ENCODE measurements around the gene ZNF44. TPM values are rescaled to one million over a fixed set of nuclear protein-coding genes. Genes with fewer than 3 reads are reported as not detected.

ZNF44 gene
- 3.2 and 5.1 TPM in 2 replicates for total RNA-seq

GRCh38 chr19:12294249-12295158, at the start of gene ZNF44:
TSS of gene ZNF44 (minus strand) at chr19:12294883. CDS start at chr19:12294694, 189 bp downstream.

GRCh38 chr19:12333162-12334159, 38.8 kb upstream of the ZNF44 start, which contains the start of gene ZNF563:
TSS of gene ZNF563 (minus strand) at chr19:12333633. CDS start at chr19:12333482, 151 bp downstream.

Other genes starting within 250 kb of the ZNF44 start
- gene ZNF878, start 241.9 kb downstream of the ZNF44 start, total RNA-seq: 0.30 TPM in 1 of 2 replicates, not detected in the other
- gene ZNF844, start 230.2 kb downstream of the ZNF44 start, total RNA-seq: 0.30 and 0.78 TPM in 2 replicates
- 0.61 and 3.0 TPM in 2 replicates for gene ZNF20, start 154.5 kb downstream of the ZNF44 start, total RNA-seq
- gene ZNF625, start 138.1 kb downstream of the ZNF44 start, total RNA-seq: 1.7 and 3.1 TPM in 2 replicates
- gene ZNF136, start 131.8 kb downstream of the ZNF44 start, total RNA-seq: 1.8 and 2.7 TPM in 2 replicates
- 2.5 and 4.5 TPM in 2 replicates for gene ZNF563, start 38.8 kb upstream of the ZNF44 start, total RNA-seq
- gene ZNF442, start 70.8 kb upstream of the ZNF44 start, total RNA-seq: 0.61 and 2.9 TPM in 2 replicates
- gene ZNF799, start 106.4 kb upstream of the ZNF44 start, total RNA-seq: 2.0 and 2.1 TPM in 2 replicates
- 1.5 and 1.6 TPM in 2 replicates for gene ZNF443, start 146.1 kb upstream of the ZNF44 start, total RNA-seq
- 0.47 and 0.53 TPM in 2 replicates for gene ZNF709, start 189.9 kb upstream of the ZNF44 start, total RNA-seq